PC-3 (cell line): ENCODE measurements around the gene DNAL1.

Experiments
- CTCF ChIP-seq: fragments of 300-600 bp; sonication (generic); conservative IDR thresholded peaks from 2 replicates; pipeline ENCODE4 v1.5.1; 2017; ENCODE audit warnings: antibody characterized with exemption, low read depth, mild to moderate bottlenecking, low read length
- EZH2 ChIP-seq: fragments of 300-600 bp; sonication (generic); IDR thresholded peaks from one replicate; pipeline ENCODE4 v1.6.1; 2017; ENCODE audit warnings: antibody characterized with exemption, mild to moderate bottlenecking, low read length; ENCODE audit not compliant: unreplicated experiment
- EZH2phosphoT487 ChIP-seq: fragments of 300-600 bp; sonication (generic); IDR thresholded peaks from 2 replicates; pipeline ENCODE4 v1.6.1; 2018; ENCODE audit warnings: mild to moderate bottlenecking, antibody characterized with exemption, low read length, borderline replicate concordance

- TF ChIP-seq CTCF (no peak), EZH2 (no peak), EZH2phosphoT487 (no peak)
These were observed 92.1 kb downstream of the DNAL1 start for GRCh38 chr14:73736842-73737241.
